GM19025 (cell line): ENCODE results near the gene TNFRSF14.
A peak's percentile ranks its signal among the peaks of the same experiment; 100 is the strongest.

Experiments used
- ATAC-seq: cut with Tn5 transposase; IDR thresholded peaks from one replicate; pipeline ENCODE4 v1.9.1; 2021; ENCODE audit warnings: mild to moderate bottlenecking, low read depth, moderate library complexity; ENCODE audit not compliant: unreplicated experiment

Gene TNFRSF14

DNA sequence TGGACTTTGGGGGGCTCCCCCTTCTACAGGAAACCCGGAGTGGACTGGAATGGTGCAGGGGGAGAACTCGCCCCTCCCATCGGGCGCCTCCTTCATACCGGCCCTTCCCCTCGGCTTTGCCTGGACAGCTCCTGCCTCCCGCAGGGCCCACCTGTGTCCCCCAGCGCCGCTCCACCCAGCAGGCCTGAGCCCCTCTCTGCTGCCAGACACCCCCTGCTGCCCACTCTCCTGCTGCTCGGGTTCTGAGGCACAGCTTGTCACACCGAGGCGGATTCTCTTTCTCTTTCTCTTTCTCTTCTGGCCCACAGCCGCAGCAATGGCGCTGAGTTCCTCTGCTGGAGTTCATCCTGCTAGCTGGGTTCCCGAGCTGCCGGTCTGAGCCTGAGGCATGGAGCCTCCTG is at the start of gene TNFRSF14:
TNFRSF14 (plus strand) TSS at position 95 of the 401 bp plus-strand sequence; CDS start at position 389, 294 bp downstream.
- ATAC-seq, result peak; percentile 24

DNA sequence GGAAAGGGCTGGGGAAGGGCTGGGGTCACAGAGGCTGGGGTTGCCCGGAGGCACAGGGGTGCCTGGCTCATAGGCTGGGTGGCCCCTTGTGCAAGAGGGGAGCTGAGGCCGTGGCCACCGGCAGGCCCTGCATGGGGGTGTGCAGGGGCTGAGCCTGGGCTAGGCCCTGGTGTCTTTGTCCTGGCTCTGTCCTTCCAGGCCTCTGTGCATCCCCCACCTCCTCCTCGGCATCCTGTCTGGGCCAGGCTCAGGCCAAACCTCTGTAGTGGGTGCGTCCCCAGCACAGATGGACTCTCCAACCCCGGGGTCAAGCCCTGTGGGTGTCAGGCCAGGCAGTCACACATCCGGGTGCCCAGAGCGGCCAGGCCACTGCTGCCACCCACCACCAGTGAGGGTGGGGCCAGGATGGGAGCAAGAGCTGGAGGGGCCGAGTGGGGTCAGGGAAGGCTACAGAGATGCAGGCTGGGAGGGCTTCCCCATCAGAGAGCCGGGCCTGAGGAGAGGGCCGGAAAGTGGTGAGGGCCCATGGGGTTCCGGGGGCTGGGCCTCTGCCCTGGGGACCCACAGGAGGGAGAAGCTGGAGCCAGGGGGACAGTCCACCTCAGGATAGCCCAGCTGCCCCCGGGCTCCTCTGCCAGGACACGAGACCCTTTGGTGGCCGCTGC is 49.1 kb upstream of the TNFRSF14 start:
- ATAC-seq, result no peak

DNA sequence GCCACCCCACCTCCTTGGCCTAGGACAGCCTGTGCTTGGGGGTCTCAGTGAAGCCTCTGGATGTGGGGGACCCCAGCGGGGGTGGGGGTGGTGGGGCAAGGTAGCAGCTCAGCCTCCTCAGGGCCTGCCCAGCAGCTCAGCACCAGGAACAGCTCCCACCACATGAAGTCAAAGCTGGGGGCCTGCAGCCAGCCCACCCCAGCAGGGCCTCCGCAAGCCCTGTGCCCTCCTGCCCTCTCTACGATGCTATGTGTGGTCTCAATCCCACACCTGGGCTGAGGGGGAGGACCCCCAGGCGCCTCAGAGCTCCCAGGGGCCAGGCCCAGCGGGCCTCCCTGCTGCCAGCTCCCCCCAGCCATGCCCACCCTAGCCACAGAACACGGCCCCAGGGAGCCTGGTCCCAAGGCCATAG is 48.4 kb upstream of the TNFRSF14 start:
- no peak for ATAC-seq

DNA sequence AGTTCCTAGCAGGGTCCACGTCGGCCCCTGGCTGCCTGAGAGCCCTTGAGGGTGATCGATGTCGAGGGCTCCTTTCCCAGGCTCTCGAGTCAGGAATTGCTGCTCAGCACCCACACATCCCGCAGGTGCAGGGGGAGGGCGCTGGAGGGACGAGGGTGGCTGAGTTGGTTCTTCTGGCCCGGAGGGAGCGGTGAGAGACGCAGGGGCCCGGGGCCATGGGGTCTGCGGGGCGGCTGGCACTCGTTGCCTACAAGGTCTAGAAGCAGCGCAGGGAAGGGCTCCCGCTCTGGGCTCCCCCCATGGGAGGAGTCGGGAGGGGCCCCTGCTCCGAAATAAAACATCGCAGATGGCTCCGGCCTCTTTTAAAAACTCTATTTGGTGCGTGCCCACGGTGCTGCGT is 48.0 kb upstream of the TNFRSF14 start:
- no peak for ATAC-seq

DNA sequence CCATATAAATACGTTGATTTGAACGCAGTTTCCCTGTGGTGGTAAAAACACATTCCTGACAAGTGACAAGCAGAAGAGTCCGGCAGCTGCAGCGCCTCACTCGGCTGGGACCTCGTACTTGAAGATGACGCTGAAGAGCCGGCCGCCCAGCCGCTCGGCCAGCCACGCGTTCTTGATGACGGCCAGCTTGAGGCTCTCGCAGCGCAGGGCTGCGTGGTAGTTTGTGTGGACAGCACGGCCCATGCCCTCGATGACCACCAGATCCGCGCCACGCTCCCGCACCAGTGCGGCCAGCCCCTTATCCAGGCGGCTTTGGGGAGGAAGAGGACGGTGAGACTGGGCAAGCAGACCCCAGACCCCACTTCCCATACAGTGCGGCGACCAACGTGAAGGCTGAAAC is 47.4 kb upstream of the TNFRSF14 start:
- no peak for ATAC-seq

DNA sequence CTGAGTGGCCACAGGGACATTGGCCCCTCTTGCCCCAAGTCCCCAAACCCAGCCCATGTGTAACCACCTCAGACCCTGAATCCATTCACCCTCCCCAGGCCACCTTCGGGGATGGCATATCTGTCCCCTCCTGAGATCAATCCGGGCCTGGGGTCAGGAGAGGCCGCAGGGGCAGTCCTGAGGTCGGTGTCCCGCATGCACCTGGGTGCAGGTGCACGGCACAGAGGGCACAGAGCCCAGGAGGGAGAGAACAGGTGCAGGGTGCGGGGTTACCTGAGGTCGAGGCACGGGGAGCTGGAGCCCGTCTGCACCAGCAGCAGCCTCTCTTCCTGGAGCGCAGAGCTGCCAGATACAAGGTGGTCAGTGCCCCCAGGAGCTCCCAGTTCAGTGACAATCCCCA is 46.6 kb upstream of the TNFRSF14 start:
- ATAC-seq, result no peak

DNA sequence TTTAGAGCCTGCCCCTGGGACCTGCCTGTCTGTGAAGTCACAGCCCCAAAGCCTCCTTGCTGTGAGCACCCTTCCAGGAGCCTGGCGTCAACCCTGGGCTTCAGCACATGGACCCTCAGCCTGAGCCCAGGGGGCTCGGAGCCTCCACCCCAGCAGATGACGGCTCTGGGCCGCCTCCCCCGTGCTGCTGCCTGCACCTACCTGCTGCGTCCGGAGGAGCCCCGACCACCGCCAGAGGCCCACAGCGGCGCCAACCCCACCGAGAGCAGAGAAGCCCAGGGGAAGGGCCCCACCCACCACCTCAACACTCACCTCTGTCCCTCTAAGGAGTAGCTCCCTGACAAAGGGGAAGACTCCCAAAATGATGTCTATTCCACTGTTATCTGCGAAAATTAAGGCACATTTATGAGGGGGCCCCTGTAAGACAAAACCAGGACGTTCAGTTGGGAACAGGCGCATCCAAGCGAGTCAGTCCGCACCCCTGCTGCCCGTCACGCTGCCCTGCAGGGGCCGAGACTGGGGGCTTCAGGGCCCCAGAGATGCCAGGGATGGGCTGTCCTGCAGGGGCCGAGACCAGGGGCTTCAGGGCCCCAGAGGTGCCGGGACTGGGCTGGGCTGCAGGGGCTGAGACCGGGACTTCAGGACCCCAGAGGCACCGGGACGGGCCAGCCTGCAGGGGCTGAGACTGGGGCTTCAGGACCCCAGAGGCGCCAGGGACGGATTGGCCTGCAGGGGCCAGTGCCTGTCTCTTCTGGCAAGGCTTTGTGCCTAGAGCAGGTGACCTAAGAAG is 45.6 kb upstream of the TNFRSF14 start:
- ATAC-seq, result no peak

DNA sequence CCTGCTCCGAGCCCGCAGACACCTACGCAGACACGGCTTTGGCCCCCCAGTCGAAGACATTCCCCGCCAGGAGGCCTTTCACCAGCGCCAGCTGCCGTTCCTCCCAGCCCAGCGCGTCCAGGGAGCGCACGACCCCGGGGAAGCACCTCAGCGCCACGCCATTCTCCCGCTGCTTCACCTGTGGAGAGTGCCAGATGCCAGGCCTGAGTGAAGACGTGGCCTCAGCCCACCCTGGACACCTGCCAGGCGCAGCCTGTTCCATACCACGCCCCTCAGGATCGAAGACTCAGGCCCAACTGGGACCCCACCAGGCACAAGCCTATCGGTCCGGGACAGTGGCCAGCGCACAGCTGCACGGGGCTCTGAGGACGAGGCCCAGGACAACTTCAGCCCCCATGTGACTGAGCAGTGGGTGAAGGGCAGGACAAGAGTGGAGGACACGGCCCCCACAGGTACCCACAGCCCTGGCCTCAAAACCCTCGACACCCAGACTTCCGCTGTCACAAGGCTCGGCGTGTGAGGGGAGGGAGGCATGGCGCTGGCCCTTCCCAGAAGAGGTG is 43.2 kb upstream of the TNFRSF14 start:
- no peak for ATAC-seq

DNA sequence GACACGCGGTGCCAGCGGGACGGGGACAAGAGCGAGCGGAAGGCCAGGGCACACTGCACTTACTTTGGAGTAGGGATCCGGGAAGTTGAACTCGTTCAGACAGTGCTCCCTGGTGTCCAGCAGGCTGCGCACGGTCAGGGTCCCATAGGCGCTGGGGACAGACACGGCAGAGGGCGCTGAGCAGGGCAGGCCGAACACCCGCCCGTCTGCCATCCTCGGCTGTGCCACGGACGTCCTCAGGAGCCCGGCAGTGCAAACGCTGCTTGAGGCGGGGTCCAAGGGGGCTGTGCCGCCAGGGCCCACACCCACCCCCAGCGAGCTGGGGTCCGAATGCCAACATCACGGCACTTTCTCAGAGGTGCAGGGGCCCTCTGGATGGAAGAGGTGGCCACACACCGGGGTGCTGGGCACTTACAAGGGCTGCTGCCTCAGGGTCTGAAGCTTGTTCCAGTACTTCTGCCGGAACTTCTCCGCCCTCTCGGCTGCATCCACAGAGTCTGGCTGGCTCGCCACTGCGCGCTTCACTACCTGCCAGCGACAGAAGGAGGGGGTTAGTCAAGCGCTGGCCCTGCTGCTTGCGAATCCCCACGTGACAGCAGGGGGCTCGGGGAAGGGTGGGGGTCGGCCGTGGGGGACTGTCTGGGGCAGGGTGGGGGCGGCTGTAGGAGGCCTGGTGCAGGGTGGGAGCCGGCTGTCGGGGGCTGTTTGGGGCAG is 42.1 kb upstream of the TNFRSF14 start:
- no peak for ATAC-seq

DNA sequence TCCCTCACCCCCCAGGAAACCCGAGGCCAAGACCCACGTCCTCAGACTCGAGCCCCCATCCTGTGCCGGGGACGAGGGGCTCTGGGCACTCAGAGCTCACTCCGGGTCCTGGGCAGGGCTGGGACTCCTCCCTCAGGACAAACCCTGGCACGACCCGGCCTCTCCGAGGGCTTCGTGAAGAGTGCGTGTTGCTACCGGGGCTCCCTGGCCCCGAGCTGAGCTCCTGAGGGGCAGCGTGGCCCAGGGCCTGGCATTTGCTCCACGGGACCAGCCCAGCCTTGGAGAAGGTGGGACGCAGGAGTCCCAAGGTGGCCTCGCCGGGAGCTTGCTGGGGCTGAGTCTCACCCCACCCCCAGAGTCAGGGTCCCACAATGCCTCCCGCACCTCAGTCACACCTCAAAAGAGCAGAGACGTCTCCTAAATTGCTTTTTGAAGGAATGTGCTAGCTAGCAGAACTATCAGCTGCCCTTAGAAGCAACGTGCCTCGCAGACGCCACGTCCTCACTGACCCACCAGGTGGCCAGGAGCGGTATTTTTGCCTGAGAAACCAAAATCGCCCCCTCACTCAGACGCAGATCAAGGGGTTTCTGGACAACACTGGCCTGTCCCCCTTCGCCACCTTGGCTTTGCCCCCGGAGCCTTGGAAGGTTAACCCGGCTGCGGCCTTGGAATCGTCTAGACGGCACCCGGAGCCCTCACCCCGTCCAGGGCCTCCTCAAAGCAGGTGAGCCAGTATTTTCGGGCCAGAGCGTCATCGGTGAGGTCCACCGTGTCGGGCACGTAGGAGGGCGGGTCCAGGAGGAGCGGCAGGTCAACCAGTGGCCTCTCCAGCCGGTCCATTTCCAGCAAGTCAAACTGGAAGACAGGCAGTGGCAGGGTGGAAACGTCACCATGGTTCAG is 41.1 kb upstream of the TNFRSF14 start:
- no peak for ATAC-seq

DNA sequence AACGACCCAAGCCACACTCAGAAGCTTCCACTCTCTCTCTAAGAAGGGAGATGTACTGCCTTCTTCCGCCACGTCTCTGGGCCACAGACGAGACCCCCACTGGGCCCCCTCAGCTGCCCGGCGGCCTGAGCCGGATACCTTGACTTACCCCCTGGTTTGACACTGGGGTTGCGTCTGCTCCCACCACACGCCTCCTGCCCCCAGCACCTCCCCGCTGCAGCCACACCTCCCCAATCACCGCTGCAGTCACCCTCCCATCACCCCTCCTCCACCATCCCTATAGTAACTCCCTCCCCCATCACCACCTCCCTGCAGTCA is 40.4 kb upstream of the TNFRSF14 start:
- no peak for ATAC-seq

DNA sequence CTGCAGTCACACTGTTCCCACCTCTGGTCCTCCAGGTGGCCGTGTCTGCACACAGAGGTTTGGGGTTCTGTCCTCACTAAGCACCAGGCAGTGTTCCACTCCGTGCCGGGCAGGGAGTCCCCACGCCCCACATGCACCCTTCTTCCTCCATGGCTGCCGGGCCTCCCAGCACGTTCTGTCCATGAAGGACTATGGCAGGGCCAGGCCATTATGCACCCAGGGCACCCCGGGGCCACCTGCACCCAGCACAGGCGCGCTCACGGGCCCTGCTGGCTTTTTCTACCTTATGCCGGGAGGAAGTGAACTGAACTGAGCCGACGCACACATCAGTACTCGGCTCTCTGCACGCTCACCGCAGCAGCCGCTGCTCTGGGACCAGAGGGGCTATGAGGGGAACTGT is 40.0 kb upstream of the TNFRSF14 start:
- no peak for ATAC-seq

DNA sequence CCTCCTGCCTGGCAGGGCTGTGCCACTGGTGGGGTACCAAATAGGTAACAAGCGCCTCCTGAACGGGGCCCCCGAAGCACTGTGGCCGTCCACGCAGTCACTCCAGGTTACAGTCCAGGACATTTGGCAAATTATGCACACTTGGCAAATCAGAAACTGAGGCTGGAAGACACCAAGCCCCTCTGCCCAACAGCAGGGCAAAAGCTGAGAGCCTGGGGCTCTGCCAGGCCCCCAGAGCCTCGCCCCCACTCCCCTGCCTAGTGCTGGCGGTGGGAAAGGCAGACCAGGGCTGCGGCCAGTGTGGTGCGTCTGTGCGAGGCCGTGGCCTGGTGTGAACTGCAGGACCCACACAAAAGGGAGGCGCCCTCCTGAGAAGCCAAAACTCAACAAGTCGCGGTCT is 39.2 kb upstream of the TNFRSF14 start:
- no peak for ATAC-seq

DNA sequence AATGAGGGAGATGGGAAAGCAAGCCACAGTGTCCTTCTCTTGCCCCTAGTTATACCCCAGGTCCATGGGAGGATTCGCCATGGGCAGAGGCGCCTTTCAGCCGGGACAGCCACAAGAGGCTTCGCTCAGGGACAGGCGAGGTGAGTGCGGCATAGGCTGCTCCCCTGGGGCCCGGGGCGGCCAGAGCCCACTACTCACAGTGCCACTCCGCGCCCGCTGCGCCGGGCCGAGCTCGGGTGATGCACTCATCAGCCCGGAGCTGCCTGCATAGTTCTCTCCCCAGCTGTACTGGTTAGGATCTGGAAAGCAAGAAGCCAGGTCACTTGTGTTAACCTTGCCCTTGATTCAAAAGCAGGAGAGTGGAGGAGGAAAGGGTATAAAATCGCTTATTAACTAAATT is 38.2 kb upstream of the TNFRSF14 start:
- no peak for ATAC-seq

DNA sequence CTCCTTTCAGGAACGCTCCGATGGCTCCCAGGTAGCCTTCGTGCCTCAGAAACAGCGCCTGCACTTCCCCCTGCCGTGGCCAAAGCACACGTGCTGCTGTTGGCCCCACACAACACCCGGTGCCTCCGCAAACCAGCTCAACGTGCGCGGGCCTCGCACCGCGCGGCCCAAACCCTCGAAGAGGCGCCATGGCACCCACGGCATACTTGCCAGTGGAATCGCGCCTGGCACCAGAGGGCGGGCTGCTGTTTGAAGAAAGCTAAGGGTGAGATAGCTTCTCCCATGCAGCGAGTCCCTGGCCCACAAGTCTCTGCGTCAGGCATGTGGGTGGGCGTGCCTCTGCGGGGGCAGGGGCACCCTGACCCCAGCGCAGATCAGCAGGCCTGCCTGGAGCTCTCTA is 37.6 kb upstream of the TNFRSF14 start:
- no peak for ATAC-seq

DNA sequence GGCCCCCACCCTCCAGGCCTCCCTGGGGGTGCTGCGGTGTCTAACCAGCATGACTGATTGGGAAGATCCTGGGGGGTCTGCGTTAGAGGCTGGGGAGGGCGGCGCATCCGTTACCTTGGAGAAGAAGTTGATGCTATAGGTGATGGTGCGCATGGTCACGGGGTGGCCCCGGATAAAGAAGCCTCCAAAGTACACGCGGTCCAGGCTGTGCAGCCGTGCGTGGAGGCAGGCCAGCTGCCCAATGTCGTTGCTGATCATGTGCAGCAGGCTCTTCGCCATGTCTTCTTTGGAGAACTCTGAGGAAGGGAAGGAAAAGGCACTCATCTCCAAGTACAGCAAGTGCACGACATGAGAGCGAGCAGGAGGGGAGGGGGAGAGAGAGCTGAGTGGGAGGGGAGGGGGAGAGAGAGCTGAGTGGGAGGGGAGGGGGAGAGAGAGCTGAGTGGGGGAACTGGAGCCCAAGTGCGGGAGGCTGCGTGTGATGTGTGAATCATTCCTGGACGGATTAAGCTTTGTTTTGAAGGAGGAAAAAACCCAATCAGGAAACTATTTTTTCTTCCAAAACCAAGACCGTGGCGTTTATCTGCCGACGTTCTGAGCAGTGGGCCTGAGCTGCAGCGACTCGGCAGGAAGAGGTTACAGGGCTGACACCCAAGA is 37.0 kb upstream of the TNFRSF14 start:
- ATAC-seq, result no peak

DNA sequence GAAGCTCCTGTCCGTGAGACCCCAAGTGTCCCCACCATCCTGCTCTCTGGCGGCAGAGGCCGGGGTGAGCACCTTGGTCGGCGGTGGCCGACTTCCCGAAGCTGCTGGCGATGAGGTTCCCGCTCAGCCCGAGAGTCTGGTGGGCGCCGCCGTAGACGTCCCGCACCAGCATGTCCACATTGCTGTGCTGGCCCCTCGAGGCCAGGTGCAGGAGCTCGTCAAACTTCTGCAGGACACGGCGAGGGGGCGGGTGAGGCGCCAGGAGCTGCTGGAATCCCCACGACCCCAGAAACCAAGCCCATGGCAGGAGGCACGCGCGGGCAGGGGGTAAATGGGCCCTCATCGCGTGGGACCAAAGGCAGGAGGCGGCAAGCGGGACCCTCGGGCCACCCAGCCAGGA is 36.4 kb upstream of the TNFRSF14 start:
- ATAC-seq, result no peak

DNA sequence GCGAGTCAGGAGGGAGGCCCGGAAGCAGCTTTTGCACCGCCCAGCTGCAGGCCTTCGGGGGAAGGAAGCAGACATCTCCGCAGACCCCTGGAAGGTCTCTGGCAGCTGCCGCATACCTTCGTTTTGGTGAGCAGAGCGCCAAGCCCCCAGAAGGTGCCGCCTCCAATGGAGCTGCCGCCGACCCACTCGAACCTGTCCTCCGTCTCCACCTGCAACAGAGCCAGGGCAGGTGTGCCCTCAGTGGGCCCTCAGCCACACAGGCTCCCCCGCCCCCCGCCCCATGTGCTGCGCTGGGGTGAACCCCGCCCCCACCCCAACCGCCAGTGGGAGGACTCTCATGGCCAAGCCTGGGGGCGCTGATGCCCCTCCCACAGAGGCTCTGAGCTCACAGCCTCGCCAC is 36.0 kb upstream of the TNFRSF14 start:
- ATAC-seq, result no peak

DNA sequence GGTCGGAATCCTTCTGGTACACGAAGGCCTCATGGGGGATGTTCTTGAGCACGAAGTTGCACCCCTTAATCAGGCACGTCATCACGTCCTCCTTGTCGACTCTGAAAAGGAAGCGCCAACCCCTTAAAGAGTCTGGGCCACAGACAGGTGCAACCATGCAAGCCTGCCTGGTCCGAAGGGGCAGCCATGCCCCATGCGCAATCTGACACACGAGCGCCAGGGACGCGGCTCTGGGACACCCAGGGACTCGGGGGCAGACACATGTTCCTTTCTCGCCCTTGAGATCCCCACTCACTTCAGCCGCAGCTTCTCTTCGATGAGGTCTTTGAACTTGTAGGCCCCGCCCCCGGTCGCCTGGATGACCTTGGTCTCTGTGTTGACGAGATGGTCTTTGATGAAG is 35.4 kb upstream of the TNFRSF14 start:
- ATAC-seq, result no peak

DNA sequence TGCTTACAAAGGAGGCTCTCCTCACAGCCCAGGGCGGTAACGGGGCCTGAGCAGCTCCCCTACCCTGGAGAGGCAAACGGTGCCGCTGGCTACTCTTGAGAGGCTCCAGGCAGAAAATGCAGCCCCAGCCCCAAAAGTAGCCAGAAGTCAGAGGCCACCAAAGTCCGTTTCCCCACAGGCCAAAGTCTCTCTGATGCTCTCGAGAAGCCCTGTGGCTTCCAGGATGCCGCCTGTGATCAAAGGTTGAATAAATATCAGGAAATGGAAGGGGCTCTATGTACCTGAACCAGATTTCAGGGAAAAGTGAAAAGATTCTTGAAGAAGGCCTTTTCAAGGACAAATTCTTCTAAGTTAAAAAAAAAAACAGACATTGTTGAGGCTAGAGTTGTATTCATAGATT is 33.9 kb upstream of the TNFRSF14 start:
- ATAC-seq, result no peak
